T-helper 2 cell (primary cell): ENCODE results near the gene UNC45B.
"Not testable (repeated sequence)": the region's sequence is repeated elsewhere in the genome, so short reads cannot be mapped to it uniquely, and the experiment has no call there.

Experiments
- DNase-seq, 5 experiments: peaks; one replicate each; pipeline versions ENCODE4 v3.0.0 to v3.0.0-alpha.2; 2012 to 2022

UNC45B gene

GRCh38 chr17:35141681-35142466, 5.7 kb upstream of the UNC45B start, which contains the start of gene NLE1:
NLE1 (minus strand) TSS chr17:35142303; CDS start chr17:35142275, 28 bp downstream.
- DNase-seq: peak; percentile 71 to 91 (median 81)

GRCh38 chr17:35142467-35142796, 5.2 kb upstream of the UNC45B start:
- DNase-seq: no peak

DNA sequence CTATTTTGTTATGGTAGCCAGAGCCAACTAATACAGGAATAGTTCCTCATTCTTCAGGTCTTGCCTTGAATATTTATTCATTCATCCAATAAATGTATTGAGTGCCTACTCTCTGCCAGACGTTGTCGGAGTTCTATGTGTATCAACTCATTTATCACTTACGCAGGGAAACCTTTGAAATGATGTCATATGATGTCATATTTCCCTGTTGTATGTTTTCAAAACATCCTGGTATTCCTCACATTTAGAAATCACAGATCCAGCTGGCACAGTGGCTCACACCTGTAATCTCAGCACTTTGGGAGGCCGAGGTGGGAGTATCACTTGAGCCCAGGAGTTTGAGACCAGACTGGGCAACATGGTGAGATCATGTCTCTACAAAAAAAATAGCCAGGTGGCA, 2.8 kb upstream of the UNC45B start:
- DNase-seq: no peak

- DNase-seq: no peak
These were observed 1.3 kb upstream of the UNC45B start for GRCh38 chr17:35146214-35146833.

DNA sequence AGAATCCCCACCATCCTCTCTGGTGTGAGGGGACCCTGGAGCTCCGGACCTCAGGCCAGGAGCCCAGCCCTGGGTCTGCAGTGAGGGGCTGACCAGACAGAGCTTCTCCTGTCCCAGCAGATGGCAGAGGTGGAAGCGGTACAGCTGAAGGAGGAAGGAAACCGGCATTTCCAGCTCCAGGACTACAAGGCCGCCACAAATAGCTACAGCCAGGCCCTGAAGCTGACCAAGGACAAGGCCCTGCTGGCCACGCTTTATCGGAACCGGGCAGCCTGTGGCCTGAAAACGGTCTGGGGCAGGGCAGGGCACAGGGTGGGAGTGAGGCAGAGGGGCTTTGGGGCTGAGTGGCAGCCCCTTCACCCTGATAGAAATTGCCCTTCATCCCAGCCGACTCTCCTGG, 527 bp downstream of the UNC45B start:
- DNase-seq: no peak

- DNase-seq: no peak
These were observed 2.3 kb downstream of the UNC45B start for GRCh38 chr17:35149941-35150340.

DNA sequence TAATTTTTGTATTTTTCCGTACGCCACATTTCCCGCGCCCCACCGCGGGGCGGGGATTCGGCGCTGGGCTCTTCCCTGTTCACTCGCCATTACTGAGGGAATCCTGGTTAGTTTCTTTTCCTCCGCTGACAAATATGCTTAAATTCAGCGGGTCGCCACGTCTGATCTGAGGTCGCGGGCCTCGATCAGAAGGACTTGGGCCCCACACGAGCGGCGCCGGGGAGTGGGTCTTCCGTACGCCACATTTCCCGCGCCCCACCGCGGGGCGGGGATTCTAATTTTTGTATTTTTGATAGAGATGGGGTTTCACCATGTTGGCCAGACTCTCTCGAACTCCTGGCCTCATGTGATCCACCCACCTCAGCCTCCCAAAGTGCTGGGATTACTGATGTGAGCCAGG, 3.5 kb downstream of the UNC45B start:
- DNase-seq: not testable (repeated sequence)

DNA sequence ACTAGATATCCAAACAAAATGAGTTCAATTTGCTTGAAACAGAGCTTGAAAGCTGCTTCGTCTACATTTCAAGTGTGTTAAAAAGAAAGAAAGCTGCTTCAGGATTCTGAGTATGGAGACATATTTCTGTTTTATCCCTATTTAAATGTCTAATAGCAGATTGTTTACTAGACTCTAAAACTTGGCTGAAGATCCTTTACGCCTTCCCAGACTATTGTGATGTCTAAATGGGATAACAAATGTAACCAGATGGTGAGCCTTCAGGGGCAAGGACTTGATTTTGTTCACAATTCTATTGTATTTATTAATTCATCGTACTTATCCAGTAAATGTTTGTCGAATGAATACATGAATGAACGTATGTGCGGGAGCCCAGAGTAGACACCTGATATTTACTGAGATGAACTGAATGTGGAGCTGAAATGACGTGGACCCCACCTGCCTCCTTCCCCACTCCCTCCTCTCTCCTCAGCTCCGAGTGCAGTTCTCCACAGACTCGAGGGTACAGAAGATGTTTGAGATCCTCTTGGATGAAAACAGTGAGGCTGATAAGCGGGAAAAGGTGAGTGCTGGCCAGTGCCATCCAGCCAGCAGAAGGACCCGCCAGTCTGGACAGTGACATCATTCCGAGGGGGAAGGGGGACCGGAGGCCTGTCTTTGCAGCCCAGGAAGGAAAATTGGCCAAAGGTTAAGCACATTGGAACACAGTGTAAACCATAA, 5.0 kb downstream of the UNC45B start:
- no peak for DNase-seq

DNA sequence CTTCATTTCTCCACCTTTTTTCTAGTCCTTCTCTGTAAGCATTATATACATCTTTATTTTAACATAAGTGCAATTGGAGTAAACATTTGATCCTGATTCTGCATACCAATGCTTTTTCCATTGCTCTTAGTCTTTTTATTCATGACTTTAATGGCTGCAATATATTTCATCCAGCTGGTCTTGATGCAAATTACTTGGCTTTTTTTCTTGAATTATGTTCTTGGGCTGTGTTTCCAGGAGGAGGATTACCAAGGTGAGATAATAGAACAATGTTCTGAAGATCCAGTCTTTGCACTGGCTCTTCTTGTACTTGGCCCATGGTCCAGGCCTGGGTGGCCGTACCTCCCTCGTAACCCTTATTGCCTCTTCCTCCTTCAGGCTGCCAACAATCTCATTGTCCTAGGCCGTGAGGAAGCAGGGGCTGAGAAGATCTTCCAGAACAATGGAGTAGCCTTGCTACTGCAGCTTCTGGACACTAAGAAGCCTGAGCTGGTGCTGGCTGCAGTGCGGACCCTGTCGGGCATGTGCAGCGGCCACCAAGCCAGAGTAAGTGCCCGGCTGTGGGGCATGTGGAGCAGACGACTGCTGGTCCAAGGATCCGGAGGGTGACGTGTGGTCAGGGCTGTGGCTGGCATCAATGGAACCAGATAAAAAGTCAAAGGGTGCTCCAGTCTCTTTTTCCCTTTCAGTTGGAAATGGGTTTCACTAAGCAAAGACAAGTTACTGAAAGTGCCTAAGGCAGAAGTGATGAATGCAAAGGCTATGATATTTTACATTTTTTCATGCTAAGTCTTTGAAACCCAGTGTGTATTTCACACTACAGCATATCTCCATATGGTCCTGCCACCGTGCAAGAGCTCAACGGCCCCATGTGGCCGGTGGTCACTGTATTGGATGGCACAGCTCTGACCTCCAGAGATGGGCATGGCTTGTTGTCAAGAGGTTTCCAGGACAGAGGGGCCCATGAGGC, 6.9 kb downstream of the UNC45B start:
- DNase-seq: no peak

GRCh38 chr17:35155246-35155645, 7.6 kb downstream of the UNC45B start:
- no peak for DNase-seq

DNA sequence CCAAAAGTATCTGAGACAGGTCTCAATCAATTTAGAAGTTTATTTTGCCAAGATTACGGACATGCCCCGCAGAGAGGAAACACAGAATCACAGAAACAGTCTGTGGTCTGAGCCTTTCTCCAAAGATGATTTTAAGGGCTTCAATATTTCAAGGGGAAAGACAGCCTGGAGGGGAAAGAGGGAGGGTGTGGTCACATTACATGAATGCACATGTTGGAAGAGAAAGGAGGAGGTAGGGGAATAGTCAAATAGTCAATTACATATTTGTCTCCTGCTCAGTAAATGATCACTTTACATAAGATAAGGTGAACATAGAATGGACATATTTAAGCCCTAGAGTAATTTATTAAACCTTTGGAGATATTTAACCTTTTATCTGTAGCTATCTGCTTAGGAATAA, 12.3 kb downstream of the UNC45B start:
- DNase-seq: no peak

- peak in 3 of 5 experiments; percentile 18 to 75 (median 68) for DNase-seq
These were observed 13.0 kb downstream of the UNC45B start for GRCh38 chr17:35160354-35161201.

DNA sequence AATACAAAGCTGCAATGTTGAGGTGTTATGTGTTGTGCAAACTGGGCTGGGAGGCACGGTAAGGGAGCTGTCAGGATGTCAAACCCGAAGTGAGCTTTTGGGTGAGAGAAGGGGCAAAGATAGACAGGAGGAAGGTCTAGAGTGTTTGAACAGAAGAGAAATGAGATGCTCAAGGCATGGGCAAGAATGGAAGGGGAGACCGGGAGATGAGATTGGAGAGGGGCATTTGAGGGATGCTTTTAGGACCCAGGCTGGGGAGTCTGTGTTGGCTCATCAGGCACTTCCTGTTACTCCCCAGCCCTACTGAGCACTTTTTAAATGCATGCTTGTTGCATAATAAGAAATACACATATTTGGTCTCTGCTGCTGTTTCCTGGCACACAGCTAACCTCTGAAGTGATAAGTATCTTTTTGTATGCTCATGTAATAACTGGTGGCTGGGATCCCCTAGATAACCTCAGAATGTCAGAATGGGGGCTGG, 13.7 kb downstream of the UNC45B start:
- peak in 3 of 5 experiments; percentile 14 to 86 (median 53) for DNase-seq

- no peak for DNase-seq
These were observed 15.1 kb downstream of the UNC45B start for GRCh38 chr17:35162755-35163154.

GRCh38 chr17:35163886-35164285, 16.3 kb downstream of the UNC45B start:
- no peak for DNase-seq

DNA sequence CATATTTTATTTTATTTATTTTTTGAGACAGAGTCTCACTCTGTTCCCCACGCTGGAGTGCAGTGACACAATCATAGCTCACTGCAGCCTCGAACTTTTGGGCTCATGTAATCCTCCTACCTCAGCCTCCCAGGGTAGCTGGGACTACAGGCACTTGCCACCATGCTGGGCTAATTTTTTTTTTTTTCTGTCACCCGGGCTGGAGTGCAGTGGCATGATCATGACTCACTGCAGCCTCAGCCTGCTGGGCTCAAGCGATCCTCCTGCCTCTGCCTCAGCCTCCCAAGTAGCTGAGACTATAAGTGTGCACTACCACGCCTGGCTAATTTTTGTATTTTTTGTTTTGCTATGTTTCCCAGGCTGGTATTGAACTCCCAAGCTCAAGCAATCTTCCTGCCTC, 17.1 kb downstream of the UNC45B start:
- DNase-seq: no peak

DNA sequence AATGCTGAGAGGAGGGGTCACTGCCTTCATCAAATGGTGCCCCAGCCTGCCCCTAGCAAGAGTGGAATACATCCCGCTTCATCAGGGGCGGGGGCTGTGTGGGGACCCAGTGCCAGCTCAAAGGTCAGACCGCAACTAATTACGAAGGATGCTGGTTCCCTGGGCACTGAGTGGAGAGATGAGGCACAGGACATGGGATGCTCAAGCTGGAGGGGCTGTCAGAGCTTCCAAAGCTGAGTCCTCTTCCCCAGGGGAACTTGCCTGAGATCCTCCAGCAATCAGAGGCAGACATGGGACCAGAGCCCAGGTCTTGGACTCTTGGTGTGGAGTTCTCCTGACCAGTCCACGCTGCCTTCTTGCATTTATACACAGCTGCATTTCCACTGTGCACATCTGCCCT, 18.9 kb downstream of the UNC45B start:
- DNase-seq: no peak

GRCh38 chr17:35167046-35167445, 19.4 kb downstream of the UNC45B start:
- no peak for DNase-seq

DNA sequence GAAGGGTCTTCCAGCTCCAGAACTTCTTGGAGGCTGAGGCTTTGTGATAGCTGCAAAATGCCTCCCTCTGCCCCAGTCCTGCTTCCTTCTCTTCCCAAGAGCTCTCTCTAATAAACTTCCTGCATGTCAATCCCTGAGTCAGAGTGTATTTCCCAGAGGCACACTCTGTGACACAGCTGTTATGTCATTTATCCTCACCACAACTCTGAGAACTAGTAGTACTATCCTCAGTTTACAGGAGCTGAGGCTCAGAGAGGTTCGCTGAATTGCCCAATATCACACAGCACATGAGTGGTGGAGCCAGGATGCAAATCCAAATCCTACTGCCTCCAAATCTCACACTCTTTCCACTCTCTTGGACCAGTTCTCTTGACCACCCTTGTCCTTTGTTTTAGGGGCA, 20.0 kb downstream of the UNC45B start:
- DNase-seq: no peak

DNA sequence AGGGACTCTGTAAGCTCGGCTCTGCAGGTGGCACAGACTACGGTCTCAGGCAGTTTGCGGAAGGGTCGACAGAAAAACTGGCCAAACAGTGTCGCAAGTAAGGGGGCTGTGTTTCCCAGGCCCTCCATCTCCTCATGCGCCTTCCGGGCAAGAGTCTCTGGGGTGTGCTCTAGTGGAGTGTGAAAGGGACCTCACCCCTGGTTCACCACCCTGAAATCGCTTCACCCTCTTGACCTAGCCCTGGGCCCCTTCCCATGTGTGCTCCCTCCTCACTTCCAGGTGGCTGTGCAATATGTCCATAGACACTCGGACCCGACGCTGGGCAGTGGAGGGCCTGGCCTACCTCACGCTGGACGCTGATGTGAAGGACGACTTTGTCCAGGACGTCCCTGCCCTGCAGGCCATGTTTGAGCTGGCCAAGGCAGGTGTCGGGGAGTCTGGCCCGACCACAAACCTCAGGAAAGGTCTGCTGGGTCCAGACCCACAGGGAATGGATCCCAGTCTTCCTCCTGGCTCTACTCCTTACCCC, 22.3 kb downstream of the UNC45B start:
- DNase-seq: no peak
